Ecto neural progenitor cell (in vitro differentiated cells): ENCODE measurements around the gene PCNX2.

Experiments used
- DNase-seq: peaks from one replicate; pipeline ENCODE4 v3.0.0-alpha.2; 2018; ENCODE audit warnings: low spot score

Gene PCNX2

GRCh38 chr1:232983817-232984567 is 311.5 kb downstream of the PCNX2 start:
- no peak for DNase-seq

GRCh38 chr1:232983375-232983774 is 312.1 kb downstream of the PCNX2 start:
- no peak for DNase-seq

GRCh38 chr1:232982238-232982944 is 313.1 kb downstream of the PCNX2 start:
- no peak for DNase-seq

- no peak for DNase-seq
These were observed 314.5 kb downstream of the PCNX2 start for GRCh38 chr1:232980986-232981560.

GRCh38 chr1:232980355-232980978 is 315.1 kb downstream of the PCNX2 start:
- DNase-seq: no peak

GRCh38 chr1:232979558-232979957 is 316.0 kb downstream of the PCNX2 start:
- no peak for DNase-seq

- no peak for DNase-seq
These were observed 316.7 kb downstream of the PCNX2 start for GRCh38 chr1:232978815-232979214.

- DNase-seq: no peak
These were observed 317.4 kb downstream of the PCNX2 start for GRCh38 chr1:232978091-232978634.

- no peak for DNase-seq
These were observed 320.6 kb downstream of the PCNX2 start for GRCh38 chr1:232974971-232975370.

GRCh38 chr1:232973652-232974611 is 321.6 kb downstream of the PCNX2 start:
- no peak for DNase-seq

- no peak for DNase-seq
These were observed 325.0 kb downstream of the PCNX2 start for GRCh38 chr1:232970508-232970907.

GRCh38 chr1:232969799-232970198 is 325.7 kb downstream of the PCNX2 start:
- DNase-seq: no peak

GRCh38 chr1:232968965-232969364 is 326.6 kb downstream of the PCNX2 start:
- DNase-seq: no peak

GRCh38 chr1:232968391-232968790 is 327.1 kb downstream of the PCNX2 start:
- no peak for DNase-seq

- DNase-seq: no peak
These were observed 328.9 kb downstream of the PCNX2 start for GRCh38 chr1:232966663-232967062.

- DNase-seq: no peak
These were observed 329.7 kb downstream of the PCNX2 start for GRCh38 chr1:232965912-232966217.

- no peak for DNase-seq
These were observed 330.2 kb downstream of the PCNX2 start for GRCh38 chr1:232965124-232965911.

- no peak for DNase-seq
These were observed 330.9 kb downstream of the PCNX2 start for GRCh38 chr1:232964601-232965000.

- no peak for DNase-seq
These were observed 332.5 kb downstream of the PCNX2 start for GRCh38 chr1:232962761-232963745.
